GM12801 (cell line): Measurements from ENCODE around the gene RAB40A.

Experiments used
- TF ChIP-seq, protein P1 (sequence below): IDR thresholded peaks from one replicate; pipeline ENCODE4 v1.5.1; 2011; ENCODE audit warnings: control low read depth; ENCODE audit not compliant: insufficient read length; ENCODE audit errors: extremely low read depth

Gene RAB40A

GRCh38 chrX:103536071-103536470 is 16.8 kb upstream of the RAB40A start:
- TF ChIP-seq, protein P1, sequence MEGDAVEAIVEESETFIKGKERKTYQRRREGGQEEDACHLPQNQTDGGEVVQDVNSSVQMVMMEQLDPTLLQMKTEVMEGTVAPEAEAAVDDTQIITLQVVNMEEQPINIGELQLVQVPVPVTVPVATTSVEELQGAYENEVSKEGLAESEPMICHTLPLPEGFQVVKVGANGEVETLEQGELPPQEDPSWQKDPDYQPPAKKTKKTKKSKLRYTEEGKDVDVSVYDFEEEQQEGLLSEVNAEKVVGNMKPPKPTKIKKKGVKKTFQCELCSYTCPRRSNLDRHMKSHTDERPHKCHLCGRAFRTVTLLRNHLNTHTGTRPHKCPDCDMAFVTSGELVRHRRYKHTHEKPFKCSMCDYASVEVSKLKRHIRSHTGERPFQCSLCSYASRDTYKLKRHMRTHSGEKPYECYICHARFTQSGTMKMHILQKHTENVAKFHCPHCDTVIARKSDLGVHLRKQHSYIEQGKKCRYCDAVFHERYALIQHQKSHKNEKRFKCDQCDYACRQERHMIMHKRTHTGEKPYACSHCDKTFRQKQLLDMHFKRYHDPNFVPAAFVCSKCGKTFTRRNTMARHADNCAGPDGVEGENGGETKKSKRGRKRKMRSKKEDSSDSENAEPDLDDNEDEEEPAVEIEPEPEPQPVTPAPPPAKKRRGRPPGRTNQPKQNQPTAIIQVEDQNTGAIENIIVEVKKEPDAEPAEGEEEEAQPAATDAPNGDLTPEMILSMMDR = no peak

DNA sequence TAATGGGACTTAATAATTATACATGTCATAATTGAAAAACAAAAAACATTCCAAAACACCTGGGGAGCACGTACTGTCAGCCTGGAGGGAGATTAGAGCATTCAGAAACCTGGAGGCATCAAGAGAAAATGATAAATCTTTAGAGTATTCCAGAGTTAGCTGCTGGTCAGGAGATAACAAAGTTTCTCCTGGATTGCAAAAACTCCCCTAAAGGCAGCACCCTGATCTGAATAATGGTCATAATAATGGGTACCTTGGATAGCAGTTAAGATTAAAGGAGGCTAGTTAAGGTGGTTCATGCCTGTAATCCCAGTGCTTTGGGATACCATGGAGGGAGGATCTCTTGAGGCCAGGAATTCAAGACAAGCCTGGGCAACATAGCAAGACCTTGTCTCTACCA is 15.9 kb upstream of the RAB40A start:
- TF ChIP-seq, protein P1 = no peak

DNA sequence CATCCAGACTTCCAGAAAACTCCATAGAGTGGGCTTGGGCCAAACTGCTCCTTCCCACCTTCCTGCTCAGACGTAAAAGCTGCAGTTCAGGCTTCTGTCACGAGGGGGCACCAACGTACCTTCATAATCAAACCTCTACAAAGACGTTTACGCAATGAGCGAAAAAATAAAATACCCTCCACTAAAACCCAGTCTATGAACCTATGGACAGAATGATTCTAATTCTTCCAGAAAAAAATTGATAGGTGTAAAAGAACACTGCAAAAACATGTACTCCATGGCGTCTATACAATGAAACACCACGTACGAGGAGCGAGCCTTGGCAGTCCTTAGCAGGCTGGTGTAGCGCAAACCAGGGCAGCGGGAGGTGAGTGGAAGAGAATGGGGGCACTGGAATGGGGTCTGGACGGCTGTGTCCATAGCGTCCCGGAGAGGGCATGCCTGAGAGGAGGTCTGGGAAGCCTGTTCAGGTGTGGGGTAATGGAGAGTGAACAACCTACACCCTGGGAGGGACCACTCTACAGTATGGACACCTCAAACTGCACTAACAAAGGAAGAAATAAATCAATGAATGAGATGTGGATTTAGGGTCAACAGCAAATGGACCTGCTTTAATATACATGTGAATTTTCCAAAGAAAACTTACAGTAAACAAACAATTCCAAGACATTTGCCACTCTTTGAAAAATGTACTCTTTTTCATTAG is 14.4 kb upstream of the RAB40A start:
- TF ChIP-seq, protein P1 = no peak

DNA sequence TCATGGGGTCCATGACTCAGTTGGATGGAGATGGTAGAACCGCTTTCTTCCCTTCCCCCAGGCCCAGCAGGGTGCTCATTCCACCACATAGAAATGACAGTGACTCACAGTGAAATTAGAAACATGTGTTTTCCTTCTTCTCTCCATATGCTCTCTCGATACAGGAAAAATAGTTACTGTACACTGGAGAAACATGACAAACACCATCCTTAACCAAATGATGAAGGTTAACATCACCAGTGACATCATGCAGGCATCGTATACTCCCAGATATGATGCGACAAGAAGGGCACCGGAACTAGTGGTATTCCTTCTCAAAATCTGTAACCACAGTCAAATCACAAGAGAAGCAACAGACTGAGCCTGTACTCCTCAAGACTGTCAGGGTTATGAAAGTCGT is 11.7 kb upstream of the RAB40A start:
- TF ChIP-seq, protein P1 = no peak

DNA sequence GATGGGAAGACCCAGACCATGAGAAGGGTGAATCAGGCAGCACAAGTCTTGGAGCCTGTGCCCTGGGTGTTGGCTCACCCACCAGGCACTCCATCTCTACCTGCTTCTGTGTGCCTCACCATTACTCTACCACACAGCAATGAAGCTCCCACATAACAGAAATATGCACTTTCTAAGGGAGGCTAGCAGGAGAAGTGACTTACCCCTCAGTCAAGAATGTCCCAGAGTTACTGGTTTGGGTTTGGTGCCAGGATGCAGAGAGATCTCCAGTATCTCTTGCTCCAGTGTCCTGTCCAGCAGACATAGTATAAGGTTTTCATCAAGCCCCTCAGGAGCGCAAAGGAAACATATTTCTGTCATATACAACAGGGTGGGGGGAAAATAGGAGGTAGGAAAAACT is 11.3 kb upstream of the RAB40A start:
- TF ChIP-seq, protein P1 = no peak

DNA sequence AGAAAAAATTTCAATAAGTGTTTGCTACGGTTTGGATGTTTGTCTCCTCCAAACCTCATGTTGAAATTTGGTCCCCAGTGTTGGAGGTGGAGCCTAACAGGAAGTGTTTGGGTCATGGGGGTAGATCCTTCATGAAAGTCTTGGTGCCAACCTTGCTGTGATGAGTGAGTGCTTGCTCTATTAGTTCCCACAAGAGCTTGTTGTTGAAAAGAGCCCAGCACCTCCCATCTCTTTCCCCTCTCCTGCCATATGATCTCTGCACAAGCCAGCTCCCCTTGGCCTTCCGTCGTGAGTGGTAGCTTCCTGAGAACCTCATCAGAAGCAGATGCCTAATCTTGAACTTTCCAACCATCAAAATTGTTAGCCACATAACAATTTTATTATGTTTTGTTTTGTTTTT is 10.3 kb upstream of the RAB40A start:
- TF ChIP-seq, protein P1 = no peak

DNA sequence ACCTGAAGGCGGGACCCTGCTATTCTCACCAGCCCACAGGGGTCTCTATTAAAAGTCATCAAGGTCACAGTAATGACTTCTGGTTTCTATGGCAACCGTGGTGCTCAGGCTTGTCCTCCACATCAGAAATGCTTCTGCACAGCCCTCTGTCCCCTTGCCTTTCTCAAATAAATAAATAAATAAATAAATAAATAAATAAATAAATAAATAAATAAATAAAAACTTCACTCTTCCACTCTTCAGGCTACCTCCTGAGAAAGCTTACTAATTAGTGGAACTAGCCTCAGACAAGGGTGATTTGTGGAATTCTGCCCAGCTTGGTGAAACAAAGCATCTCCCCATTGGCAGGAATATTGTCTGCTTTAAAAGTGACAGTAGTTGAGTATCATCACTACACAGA is 5.5 kb upstream of the RAB40A start:
- TF ChIP-seq, protein P1 = no peak
